Raji (cell line): ENCODE results near the gene HIC1.

ENCODE experiments used
- POLR2A ChIP-seq: IDR thresholded peaks from 2 replicates; pipeline ENCODE4 v1.6.1; 2011; ENCODE audit warnings: low read depth, low read length, control low read depth; ENCODE audit not compliant: insufficient read depth

Gene HIC1

GRCh38 chr17:2070241-2071023, 15.5 kb downstream of the HIC1 start:
- TF ChIP-seq POLR2A, result no peak

DNA sequence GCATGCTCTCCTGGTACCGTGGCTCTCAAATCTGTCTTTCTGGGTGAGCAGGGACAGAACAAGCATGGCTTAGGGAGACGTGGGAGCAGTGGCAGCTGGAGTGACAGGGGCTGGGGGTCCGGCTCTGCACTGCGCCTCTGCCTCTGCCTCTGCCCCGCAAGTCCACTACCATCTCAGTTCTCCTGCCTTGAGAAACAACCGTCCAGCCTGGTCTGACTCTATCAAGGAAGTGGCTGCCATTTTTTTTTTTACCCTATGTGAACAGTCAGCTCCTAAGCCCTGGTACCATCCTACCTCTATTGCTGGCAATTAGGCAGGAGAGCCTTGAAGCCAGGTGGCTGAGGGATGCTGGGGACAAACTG, 16.1 kb downstream of the HIC1 start:
- TF ChIP-seq POLR2A, result no peak

DNA sequence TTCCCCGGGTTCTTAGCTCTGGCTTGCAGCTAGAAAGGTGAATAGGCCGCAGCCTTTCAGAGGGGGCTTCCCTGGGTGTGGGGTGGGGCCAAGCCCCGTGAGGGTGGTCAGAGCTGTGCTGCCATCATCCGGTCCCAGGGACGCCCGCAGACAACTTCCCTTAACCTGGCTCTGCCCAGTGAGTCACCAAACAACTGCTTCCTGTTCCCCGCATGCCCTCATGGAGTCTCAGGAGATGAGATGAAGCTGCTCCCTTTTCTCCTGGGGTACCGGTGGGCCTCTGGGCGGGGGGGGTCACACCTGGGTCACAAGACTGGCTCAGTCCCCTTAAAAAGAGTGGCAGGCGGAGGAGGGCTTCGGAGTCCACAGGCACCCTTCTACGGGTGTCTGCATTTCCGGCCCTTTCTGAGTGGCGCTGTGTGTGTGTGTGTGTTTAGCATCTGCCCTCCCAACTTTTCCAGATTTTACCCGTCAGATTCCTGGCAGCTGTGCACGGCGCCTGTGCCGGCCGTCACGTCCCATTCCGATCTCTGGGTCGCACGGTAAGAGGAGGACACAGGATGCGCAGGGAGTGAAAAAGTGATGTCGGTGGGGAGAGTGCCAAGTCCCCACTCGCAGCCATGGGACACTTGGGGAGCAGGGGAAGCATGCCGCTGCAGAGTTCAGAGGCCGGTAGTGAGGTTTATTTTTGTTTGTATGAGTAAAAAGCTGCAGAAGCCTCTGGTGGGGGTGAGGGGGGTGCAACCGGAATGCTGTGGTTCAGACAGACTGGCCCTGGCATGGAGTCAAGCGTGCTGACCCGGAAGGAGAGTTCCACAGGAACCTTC, 16.8 kb downstream of the HIC1 start:
- TF ChIP-seq POLR2A, result no peak

DNA sequence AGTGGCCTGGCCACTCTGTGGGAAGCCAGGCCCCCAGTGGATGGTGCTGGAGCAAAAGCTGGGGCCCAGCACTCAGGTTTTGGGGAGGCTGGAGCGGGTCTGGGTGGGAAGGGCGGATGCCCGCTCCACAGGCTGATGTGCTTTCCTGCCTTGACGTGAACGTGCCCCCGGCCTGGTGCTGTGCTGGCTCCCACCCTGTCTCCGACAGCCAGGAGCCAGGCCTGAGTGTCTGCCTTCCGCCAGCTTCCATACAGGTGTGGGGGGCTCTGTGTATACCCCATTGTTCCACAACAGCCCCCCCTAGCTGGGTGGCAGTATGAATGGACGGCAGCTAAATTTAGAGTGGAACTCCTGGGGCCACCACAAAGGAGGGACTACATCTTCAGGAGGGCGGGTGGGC, 20.0 kb downstream of the HIC1 start:
- no peak for TF ChIP-seq POLR2A

DNA sequence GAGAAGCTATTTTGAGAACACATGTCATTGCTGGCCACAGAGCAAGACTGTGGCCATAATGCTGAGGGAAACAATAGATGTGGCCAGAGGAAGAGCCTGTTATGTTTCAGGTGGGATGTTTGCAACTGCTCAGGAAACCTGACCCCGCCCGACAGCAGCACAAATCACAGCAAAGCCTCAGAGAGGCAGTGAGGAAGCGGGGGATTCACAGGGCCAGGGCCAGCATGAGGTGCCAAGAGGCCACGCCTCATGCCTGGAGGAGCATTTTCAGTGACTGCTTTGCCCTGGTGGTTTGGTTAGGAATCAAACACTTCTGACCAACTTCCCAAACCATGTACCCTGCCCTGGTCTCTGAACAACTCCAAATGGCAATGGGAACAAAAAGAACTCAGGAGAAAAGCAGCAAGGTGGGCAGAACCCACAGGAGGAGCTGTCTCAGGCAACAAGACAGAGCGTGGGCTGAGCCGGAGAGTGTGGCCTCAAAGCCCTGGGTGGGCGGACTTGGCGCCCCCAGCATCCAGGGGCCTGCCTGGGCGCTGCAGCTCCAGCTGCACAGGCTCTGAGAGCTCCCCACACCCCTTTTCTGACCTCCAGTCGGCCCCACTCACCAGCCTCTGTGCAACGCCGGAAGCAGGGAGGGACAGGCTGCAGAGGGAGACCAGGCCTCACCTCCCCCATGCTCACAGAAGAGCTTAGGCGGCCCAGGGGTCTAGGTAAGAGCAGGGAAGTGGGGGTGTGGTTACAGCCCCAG, 20.6 kb downstream of the HIC1 start:
- TF ChIP-seq POLR2A, result no peak

DNA sequence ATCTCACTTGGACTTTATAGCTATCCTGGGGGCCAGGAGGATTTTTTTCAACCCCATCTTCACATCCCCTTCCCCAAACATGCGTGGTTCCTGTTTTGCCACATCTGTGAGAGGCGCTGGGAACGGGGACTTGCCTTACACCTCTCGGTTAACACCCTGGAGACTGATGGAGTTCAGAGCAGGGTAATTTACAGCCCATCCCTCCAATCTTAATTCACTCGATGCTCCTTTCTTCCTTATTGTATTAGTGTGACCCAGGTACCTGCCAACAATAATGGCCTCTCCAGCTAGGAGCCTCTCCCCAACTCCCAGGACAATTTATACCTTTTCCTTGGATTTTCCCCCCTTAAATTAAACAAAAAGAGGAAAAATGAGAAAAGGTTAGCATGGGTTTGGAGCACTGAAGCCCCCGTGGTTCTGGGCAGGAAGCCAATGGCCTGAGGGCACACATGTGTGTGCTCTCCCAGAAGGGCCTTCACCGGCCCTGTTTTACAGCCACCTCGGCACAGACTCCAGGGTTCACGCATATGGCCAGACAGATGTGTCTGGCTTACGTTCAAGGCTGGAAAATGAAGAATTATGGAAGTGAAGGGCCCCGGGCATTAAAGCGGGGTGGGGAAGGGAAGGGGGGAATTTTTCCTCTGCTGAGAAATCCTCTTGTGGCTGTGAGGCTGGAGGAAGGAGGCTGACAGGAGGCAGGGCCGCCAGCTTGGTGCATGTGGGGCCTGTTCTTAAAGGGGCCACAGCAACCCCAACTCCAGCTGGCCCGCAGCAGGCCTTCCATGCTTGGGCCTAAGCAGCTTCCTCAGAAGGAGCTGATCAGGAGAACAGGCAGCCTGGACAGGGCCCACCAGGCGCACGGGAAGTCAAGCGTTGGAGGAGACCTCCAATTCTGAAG, 21.4 kb downstream of the HIC1 start:
- no peak for TF ChIP-seq POLR2A

DNA sequence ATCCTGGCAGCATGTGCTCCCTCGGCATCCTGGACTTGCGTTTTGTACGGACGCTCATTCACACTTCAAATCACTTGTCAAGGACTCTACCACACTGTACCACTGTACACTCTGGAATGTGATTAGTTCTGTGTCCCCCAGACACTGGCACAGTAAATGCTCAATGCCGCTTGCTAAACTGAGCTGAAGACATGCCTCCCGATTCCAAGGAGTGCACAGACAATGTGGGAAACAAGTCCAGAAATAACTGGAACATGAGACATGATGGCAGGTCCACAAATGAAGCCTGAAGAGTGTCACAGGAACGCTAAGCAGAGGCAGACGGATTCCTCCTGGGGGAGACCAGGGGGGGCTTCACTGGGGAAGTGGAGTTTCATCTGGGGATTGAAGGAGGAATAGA, 22.1 kb downstream of the HIC1 start:
- TF ChIP-seq POLR2A, result no peak

DNA sequence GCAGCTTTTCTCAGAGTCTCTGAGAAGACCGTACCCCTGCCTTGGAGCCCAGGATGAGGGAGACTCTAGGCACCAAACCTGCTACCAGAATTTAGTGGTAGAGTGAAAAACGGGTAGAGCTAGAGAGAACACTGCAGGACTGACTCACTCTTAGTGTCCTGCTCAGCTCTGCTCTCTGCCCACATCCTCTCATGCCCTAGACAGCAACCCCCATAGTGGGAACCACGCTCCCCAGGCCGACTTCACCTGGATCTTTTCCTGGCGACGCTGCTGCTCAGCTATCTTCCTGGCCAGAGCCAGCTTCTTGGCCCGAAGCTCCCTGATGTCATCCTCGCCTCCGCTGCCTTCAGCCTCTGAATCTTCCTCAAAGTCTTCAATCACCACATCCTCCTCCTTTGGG, 26.7 kb downstream of the HIC1 start:
- no peak for TF ChIP-seq POLR2A

GRCh38 chr17:2082003-2082781, 27.3 kb downstream of the HIC1 start:
- no peak for TF ChIP-seq POLR2A

DNA sequence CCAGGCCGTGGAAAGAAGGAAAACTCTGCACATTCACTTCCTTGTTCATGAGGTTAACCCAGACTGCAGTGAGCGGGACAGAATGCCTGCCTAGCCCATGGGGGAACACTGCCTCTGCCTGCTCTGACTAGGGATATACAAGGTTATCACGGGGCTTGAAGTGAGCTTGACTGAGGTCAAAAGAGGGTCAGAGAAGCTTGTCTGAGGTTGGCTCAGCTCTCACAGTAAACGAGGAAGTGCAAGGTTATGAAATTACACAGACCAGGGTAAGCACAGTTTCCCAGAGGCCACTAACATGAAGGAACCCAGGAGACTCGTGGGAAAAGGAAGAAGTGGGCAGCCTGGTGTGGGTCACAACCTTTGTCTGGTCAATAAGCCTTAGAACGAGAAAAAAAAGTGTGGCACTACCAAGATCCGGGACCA, 28.7 kb downstream of the HIC1 start:
- no peak for TF ChIP-seq POLR2A

- TF ChIP-seq POLR2A, result no peak
These were observed 29.3 kb downstream of the HIC1 start for GRCh38 chr17:2084036-2084765.

GRCh38 chr17:2084766-2085647, 30.1 kb downstream of the HIC1 start:
- no peak for TF ChIP-seq POLR2A
